Measurements from ENCODE around the gene TRPM3.

DNA sequence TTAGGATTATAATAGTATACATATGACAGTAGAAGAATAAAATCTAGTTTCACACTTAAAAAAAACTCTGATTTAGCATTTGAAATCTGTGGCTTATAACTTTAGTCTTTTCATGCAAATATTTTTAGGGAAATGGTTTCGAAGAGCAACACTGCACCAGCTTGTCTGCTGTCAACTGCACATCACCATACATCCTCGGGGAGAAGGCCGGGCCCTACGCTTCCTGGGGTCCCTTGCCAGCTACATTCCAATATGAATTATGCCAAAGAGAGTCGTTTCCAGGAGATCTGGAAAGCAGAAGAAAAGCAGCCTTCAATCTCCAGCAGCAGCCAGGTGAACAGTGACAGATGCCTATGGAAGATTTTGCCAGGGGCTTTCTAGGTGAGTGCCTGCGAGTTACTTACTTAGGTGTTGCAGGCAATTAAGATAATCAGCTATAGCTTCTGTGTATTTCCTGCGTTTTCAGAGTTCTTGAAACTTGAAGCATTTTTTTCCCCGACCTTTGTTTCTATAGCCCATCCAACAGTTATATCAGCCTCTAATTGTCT is 166.8 kb downstream of the TRPM3 start:
- TF ChIP-seq, protein P1, sequence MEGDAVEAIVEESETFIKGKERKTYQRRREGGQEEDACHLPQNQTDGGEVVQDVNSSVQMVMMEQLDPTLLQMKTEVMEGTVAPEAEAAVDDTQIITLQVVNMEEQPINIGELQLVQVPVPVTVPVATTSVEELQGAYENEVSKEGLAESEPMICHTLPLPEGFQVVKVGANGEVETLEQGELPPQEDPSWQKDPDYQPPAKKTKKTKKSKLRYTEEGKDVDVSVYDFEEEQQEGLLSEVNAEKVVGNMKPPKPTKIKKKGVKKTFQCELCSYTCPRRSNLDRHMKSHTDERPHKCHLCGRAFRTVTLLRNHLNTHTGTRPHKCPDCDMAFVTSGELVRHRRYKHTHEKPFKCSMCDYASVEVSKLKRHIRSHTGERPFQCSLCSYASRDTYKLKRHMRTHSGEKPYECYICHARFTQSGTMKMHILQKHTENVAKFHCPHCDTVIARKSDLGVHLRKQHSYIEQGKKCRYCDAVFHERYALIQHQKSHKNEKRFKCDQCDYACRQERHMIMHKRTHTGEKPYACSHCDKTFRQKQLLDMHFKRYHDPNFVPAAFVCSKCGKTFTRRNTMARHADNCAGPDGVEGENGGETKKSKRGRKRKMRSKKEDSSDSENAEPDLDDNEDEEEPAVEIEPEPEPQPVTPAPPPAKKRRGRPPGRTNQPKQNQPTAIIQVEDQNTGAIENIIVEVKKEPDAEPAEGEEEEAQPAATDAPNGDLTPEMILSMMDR (IDR thresholded peaks at IDR 0.05) = no peak
- TF ChIP-seq POLR2A (IDR thresholded peaks at IDR 0.05) = no peak
